ENCODE results near the gene GPC1.

GPC1 gene

GRCh38 chr2:240445961-240446663 is 10.6 kb downstream of the GPC1 start:
- DNase-seq, result no peak

- no peak for DNase-seq
Measured at GRCh38 chr2:240446664-240447175, 11.3 kb downstream of the GPC1 start.

DNA sequence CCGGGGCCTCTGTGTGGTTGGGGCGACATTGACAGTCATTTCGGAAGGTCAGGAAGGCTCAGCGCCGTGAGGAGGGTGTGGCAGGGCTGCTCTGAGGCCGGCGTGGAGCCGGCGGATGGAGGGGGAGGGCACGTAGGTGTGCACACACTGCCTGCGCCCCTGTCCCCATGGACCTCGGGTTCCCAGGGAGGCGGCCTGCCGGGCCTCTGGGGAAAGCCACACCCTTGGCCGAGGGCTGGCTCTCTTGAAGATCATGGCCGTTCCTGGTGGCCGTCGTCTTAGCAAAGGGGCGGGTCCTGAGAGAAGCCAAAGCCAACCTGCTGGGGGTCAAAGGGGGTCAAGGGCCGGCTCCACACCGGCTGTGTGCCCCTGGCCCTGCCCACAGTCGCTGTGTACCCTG is 11.9 kb downstream of the GPC1 start:
- DNase-seq, result no peak

DNA sequence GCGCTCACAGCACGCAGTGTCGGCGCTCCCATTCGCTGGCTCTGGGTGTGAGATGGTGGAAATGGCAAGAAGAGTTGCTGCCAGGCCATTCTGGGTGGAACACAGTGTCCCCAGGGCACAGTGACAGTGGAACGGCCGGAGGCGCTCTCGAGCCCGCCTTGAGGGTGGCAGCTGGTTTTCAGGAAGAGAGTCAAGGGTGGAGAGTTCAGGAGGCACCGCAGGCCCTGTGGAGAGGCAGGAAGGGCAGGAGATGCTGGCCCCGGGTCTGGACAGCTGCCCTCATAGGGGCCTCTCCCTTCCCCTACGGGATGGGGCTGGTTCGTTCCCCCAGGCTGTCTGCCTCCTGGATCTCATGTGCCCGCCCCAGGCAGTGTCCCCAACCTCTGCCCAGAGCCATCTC is 12.5 kb downstream of the GPC1 start:
- no peak for DNase-seq

DNA sequence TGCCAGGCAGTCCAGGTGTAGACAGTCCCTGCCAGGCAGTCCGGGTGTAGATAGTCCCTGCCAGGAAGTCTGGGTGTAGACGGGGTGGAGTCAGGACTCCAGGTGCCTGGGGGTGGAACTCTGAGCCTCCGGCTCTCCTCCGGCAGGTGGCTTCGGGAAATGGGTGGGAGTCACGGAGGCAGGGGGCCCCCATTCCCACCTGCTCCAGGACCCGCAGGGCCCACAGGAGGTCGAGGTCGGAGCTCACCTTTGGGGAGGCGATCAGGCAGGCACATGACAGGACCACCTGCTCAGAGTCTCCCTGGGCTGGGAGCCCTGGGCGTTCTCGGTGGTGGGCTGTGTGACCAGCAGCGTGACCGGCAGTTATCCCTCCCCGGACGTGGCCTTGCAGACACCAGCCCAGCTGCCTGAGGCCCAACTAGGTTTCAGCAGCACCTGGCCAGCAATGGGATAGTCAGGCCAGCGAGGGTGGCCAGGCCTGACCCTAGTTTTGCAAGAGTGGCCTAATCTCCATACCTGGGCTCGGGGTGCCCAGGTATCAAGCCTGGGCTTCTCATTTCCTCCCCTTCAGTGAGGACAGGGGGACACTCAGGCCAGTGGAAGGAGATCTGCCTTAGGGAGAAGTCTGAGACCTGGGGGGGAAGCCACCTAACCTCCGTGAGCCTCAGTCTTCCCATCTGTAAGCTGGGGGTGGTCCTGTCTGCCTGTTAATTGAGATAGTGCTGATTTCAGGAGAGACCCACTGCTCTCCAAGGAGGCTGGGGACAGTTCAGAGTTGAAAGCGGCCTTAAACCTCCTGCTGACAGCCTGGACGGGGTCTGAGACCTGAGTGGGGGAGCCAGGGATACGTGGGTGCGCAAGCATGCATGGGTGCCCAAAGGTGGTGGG is 13.2 kb downstream of the GPC1 start:
- no peak for DNase-seq

- DNase-seq, result no peak
Measured at GRCh38 chr2:240449764-240450531, 14.5 kb downstream of the GPC1 start.

DNA sequence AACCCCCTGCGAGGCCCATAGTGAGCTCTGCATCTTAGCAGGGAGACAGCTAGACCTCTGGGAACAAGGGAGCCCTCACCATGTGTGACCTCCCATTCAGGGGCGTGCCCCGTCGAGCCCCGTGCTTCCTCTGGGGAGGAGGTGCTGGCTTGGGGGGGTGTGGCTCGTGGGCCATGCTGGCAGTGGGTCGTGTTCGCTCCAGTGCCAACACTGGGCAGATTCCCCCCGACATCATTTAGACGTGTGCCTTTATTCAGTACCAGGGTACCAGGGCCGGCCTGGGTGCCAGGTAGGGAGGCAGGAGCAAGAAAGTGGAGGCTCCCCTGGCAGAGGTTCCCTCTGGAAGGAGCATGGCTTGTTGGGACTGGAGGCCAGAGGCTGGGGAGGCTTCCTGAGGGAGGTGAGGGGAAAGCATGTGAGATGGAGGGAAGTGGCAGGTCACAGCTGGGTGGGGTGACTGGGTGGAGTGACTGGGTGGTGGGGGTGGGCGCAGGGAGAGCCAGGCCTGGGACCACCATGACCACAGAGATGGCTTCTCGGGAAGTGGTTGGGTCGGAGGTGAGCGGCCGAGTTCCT is 15.2 kb downstream of the GPC1 start:
- no peak for DNase-seq

GRCh38 chr2:240451108-240451611 is 15.7 kb downstream of the GPC1 start:
- DNase-seq, result no peak

GRCh38 chr2:240451791-240452461 is 16.5 kb downstream of the GPC1 start:
- DNase-seq, result no peak

DNA sequence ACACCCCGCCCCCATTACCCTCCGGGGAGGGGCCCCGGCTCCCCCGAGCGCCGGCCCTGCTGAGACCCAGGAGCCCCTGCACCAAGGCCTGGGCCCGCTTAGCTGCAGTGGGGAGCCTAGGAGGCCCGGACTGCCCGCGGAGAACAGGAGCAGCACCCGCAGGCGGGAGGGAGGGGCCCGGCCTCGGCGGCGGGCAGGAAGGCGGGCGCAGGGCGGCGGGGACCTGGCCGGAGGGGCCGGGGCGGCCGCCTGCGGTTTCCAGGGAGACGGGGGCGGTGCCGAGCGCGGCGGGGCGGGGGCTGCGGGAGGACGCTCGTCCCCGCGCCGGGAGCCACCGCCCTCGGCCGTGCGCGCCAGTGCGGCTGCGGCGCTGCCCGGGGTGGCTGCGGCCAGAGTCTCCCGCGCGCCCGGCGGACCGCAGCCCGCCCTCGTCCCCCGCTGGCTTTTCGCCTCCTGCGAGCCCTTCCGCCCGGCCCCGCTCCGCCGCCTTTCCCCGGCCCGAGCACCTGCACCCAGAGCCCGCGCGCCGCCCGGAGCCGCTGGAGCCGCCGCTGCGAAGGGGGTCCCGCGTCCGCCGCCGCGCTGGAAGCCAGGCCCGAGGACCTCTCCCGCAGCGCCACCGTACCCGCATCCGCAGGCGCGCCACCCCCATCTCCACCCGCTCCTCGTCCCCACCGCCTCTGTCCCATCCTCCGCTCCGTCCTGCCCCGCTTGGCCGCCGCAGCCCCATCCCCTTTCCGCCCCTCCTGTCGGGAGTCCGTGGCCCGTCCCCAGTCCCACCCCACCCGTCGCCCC is 17.2 kb downstream of the GPC1 start:
- DNase-seq, result no peak

DNA sequence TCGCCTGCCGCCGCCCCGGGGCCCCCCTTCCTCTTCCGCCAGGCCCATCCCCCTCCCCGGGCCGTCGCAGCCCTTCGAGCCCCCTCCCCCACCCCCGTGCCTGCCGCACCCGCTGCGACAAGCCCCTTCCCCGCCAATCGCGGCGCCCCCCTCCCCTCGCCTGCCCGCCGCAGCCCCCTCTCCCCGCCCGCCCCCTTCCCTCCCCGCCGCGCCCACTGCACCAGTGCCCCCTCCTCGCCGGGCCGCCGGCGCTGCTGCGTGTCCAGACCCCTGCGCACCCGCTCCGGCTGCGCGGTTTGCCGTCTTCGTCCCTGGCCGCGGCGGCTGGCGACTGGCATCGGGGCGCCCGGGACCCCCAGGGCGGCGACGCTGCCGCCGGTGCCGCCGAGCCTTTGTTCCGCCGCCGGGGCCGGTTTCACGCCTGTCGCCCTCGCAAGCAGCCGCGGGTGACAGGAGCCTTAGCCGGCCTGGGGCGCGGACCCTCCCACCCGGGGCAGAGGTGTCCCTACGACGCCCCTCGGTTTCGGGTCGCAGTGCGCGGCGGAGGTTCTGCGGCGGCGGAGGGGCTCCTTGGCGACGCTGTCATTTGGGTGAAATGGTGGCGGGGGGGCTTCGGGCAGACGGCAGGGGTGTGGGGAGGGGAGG is 18.1 kb downstream of the GPC1 start:
- DNase-seq, result no peak

DNA sequence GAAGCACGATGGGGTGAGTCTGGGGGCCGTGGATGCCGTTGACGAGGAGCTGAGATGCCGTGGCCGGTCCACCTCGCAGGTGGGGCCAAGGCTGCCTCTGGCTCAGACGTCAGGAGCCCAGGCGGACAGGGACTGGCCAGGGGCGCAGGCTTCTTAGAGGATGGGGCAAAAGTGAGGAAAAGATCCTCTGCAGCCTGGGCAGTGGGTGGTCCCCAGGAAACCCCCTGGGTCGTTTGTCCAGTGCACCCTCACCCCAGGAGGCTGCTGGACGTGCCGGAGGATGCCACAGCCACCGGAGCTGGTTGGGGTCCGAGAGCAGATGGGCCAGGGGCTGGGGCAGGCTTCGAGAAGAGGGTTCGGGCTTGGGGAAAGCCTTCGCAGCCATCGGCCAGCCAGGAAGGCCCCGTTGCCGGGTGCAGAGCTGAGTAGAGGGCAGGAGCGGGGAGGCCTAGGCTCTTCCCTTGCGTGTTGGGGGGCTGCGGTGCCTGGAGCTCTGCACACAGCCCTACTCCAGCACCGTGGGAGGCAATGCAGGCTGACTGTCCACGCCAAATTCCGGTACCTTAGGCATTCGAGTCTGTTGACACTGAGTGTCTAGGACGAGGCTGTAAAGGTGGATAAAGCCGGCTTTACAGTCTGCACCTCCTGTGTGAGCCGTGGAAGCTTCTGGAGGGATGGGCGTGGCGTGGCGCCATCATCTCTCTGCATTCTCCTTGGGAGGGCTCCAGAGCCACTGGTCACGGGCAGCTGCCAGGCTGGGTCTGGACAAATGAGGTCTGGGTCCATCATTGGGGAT is 18.8 kb downstream of the GPC1 start:
- no peak for DNase-seq

DNA sequence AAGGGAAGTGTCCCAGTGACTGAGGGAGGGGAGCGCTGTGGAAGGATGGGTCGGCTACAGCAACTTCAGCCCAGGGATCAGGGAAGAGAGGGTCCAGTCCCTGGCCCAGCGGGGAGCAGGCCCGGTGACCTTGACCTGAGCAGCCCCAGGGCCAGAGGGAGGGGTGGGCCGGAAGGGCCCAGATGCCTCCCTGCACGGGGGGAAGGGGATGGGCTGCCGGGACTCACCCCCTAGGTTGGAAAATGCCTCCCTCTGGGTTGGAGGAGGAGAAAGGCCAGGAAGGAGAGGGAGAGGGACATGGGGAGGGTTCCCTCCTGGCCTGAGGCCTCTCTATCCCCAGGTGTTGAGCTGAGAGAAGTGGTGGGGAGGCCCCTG is 19.8 kb downstream of the GPC1 start:
- no peak for DNase-seq

DNA sequence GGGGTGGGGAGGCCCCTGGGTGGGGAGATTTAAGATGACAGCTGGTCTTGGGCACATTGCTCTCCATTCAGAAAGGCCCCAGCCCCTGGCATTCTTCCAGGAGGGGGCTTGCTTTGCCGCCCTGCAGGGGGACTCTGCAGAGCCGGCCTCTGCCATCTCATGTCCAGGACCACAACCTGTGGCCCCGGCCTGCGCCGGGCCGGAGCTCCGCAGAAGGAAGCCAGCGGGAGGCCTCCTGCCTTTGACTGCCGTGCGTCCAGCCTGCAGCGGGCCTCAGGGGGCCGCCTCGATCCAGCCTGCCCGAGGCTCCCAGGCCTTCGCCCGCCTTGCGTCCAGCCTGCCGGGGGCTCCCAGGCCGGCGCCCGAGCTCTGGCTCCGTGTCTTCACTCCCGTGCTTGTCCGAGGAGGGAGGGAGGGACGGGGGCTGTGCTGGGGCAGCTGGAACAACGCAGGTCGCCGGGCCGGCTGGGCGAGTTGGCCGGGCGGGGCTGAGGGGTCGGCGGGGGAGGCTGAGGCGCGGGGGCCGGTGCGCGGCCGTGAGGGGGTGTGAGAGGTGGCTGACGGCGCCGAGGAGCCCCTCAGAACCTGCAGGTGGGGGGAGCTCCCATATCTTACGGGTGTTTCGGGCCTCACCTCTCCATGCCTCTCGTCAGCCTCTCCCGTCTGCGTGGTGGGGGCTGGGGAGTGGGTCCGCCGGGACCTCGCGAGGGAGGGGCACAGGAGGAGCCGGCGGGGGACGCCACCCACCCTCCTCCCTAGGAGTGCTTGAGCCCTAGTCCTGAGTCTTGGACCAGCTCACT is 20.4 kb downstream of the GPC1 start:
- no peak for DNase-seq

DNA sequence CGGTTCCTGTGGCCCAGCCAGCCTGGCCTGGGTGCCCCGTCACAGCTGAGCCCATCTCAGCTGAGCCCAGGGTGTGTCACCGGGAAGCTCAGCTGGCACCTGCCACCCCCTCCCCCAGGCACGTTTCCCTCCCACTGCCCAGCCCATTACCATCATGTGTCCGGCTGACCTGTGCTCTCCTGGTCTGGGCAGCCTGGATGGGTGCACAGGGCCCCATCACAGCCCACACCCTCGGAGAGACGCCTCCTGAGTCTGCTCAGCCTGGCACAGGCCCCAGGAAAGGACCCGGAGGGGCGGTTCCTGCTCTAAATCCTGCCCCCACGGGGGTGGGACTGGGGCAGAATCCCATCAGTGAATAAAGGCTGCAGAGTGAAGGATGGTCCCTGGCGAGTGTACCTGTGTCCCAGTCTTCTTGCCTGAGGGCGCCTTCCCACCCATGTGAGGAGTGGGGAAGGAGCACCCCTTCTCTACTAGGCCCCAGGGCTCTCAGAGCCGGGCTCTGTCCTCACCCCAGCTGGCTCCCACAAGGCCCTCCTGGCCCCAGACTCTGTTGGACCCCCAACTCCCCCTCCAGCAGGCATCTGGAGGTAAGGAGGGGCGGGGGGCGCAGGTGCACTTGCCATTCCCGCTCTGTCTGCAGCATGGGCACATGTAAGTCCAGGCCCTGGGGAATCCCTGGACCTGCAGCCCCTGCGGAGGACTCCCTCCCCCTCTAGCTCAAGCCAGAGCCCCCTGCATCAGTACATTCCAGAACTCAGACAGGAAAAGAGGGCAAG is 21.2 kb downstream of the GPC1 start:
- DNase-seq, result no peak

GRCh38 chr2:240457223-240458043 is 22.0 kb downstream of the GPC1 start:
- no peak for DNase-seq
